MM.1S (cell line): Measurements from ENCODE around the gene GPR160.

Experiments
- CTCF ChIP-seq: fragments of 300-600 bp; sonication (generic); IDR thresholded peaks from 2 replicates; pipeline ENCODE4 v1.5.1; 2016; ENCODE audit warnings: antibody characterized with exemption, low read length, mixed read lengths
- EZH2 ChIP-seq: fragments of 300-600 bp; sonication (generic); optimal IDR thresholded peaks from 2 replicates; pipeline ENCODE3; 2017; ENCODE audit warnings: low read depth, mild to moderate bottlenecking, antibody characterized with exemption, low read length, mixed read lengths

DNA sequence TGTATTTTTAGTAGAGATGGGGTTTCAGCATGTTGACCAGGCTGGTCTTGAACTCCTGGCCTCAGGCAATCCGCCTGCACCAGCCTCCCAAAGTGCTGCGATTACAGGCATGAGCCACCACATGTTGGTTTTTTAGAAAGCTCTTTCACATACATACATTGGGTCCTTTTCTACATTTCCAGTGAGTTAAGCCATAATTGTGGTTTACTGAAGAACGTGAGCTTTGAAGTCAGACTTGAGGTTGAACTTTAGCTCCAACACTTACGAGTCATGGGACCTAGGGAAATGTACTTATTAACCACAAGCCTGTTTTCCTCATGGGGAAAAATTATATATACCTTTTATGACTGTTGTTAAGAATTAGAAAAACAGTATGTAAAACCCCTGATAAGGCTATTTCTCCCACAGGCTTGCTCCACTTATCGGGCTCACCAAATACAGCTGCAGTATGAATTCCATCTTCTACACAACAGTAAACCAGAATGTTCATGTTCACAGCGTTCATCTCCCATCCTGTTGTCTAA, 39.0 kb downstream of the GPR160 start:
- no peak for TF ChIP-seq CTCF
- TF ChIP-seq EZH2 = no peak
